ENCODE measurements around the gene SLC49A3.

GRCh38 chr4:687048-687970, 1.6 kb downstream of the SLC49A3 start:
- TF ChIP-seq, protein P1, sequence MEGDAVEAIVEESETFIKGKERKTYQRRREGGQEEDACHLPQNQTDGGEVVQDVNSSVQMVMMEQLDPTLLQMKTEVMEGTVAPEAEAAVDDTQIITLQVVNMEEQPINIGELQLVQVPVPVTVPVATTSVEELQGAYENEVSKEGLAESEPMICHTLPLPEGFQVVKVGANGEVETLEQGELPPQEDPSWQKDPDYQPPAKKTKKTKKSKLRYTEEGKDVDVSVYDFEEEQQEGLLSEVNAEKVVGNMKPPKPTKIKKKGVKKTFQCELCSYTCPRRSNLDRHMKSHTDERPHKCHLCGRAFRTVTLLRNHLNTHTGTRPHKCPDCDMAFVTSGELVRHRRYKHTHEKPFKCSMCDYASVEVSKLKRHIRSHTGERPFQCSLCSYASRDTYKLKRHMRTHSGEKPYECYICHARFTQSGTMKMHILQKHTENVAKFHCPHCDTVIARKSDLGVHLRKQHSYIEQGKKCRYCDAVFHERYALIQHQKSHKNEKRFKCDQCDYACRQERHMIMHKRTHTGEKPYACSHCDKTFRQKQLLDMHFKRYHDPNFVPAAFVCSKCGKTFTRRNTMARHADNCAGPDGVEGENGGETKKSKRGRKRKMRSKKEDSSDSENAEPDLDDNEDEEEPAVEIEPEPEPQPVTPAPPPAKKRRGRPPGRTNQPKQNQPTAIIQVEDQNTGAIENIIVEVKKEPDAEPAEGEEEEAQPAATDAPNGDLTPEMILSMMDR (IDR thresholded peaks at IDR 0.05 in 2 of 3, conservative IDR thresholded peaks at IDR 0.05 in 1 of 3; ENCODE audit: borderline replicate concordance in 1 of 3, insufficient read depth in 1 of 3, low read depth in 2 of 3, low read length in 2 of 3): no peak
- TF ChIP-seq YY1 (IDR thresholded peaks at IDR 0.05; ENCODE audit: extremely low read depth, insufficient replicate concordance, low read depth, low read length): no peak
- no peak for TF ChIP-seq POLR2A (IDR thresholded peaks at IDR 0.05; ENCODE audit: borderline replicate concordance, extremely low read depth, insufficient read depth, insufficient read length)
- no peak for TF ChIP-seq JUND (IDR thresholded peaks at IDR 0.05)
- peak; percentile 71 for TF ChIP-seq POLR2AphosphoS5 (IDR thresholded peaks at IDR 0.05; ENCODE audit: low read depth, low read length)
- no peak for TF ChIP-seq EZH2 (IDR thresholded peaks at IDR 0.05)

All from HCT116 (cell line).